HFFc6 (cell line): ENCODE data around the gene OPRL1. TPM values are rescaled to one million over a fixed set of nuclear protein-coding genes. Genes with fewer than 3 reads are reported as not detected.

Experiments used
- DNase-seq: peaks from one replicate; pipeline ENCODE4 v3.0.0-alpha.2; 2018
- H3K27ac Mint-ChIP-seq: 2 replicates; pipeline ENCODE4 v1.8.0; 2020; ENCODE audit warnings: mild to moderate bottlenecking, mixed read lengths
- H3K27me3 Mint-ChIP-seq: 2 replicates; pipeline ENCODE4 v1.8.0; 2021; ENCODE audit warnings: mild to moderate bottlenecking, moderate library complexity, mixed read lengths; ENCODE audit not compliant: insufficient read depth
- H3K36me3 Mint-ChIP-seq: 2 replicates; pipeline ENCODE4 v1.8.0; 2021; ENCODE audit warnings: low read depth, mixed read lengths
- H3K4me1 Mint-ChIP-seq: 2 replicates; pipeline ENCODE4 v1.8.0; 2020; ENCODE audit warnings: low read depth, mixed read lengths
- H3K4me3 Mint-ChIP-seq: 2 replicates; pipeline ENCODE4 v1.8.0; 2020; ENCODE audit warnings: mild to moderate bottlenecking, moderate library complexity, mixed read lengths
- H3K9me3 Mint-ChIP-seq: 2 replicates; pipeline ENCODE4 v1.8.0; 2020; ENCODE audit warnings: mild to moderate bottlenecking, mixed read lengths
- total RNA-seq, 6 experiments: library from RNA; stranded (reverse); fragmentation: NEBNext Ultra II Directional; extraction: Animal tissue kit (Norgen Biotek cat#: 25700); gene quantifications; 2 replicates in 1 of 6; 3 replicates in 5 of 6; pipeline ENCODE4 v1.2.3, GENCODE V29; 2021
- TF ChIP-seq, protein P1 (sequence below): fragments of 200-600 bp; sonication (generic); IDR thresholded peaks from 2 replicates; pipeline ENCODE4 v1.5.0; 2021; ENCODE audit warnings: antibody characterized with exemption, mild to moderate bottlenecking

The OPRL1 gene
- total RNA-seq, 6 experiments from 2014 or later: 0.27 to 1.00 (median 0.41) TPM

DNA sequence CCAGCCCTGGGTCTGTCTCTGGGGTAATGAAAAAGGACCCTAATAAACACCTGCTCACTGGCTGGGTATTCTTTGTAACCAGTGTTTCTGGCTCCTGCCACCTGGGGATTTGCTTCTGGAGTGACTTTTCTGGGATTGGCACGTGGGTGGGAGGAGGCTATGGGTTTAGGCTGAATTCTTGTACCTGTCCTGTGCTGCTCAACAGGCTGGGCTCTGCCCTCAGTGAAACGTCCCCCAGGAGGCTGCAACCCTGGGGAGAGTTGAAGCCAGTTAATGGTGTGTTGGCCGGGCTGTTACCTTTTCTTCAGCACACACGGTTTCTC lies 20.6 kb downstream of the OPRL1 start:
- TF ChIP-seq, protein P1, sequence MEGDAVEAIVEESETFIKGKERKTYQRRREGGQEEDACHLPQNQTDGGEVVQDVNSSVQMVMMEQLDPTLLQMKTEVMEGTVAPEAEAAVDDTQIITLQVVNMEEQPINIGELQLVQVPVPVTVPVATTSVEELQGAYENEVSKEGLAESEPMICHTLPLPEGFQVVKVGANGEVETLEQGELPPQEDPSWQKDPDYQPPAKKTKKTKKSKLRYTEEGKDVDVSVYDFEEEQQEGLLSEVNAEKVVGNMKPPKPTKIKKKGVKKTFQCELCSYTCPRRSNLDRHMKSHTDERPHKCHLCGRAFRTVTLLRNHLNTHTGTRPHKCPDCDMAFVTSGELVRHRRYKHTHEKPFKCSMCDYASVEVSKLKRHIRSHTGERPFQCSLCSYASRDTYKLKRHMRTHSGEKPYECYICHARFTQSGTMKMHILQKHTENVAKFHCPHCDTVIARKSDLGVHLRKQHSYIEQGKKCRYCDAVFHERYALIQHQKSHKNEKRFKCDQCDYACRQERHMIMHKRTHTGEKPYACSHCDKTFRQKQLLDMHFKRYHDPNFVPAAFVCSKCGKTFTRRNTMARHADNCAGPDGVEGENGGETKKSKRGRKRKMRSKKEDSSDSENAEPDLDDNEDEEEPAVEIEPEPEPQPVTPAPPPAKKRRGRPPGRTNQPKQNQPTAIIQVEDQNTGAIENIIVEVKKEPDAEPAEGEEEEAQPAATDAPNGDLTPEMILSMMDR: no peak
- Mint-ChIP-seq H3K9me3 (peaks cover 5% of the 10 kb centered on the region), H3K27ac (no peak overlapping the region), H3K4me3 (no peak overlapping the region), H3K27me3 (peaks cover 33% of the 10 kb centered on the region), H3K4me1 (no peaks in the 10 kb centered on the region), H3K36me3 (no peaks in the 10 kb centered on the region; the same call in 1 of the 2 replicates)
- DNase-seq: no peak

DNA sequence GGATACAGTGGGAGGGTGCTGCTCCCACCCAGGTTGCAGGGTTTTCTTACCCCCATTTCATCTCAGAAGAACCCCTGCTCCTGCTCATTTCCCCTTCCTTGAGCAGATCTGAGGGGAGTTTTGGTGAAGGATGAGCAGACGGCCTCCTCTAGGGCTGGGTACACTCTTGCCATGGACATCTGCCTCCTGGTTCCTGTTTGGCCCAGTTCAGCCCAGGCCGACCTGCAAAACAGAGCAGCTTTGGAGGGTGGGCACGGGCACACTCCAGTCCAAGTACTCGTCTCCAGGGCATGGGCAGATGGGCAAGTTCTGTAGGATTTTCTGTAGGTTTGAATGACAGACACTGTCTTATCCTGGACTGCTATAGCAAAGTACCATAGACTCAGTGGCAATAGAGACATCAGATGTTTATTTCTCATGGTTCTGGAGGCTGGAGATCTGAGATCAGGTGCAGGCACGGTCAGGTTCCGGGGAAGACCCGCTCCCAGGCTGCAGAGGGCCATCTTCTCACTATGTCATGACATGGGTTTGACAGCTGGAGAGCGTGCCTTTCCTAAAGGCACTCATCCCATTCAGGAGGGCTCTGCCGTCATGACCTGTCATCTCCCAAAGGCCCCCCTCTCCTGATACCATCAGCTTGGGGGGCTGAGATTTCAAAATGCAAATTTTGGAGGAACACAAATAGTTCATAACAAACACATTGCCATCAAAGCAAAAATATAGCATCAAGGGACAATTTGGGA lies 21.2 kb downstream of the OPRL1 start:
- TF ChIP-seq, protein P1: no peak
- Mint-ChIP-seq H3K9me3 (peaks cover 5% of the 10 kb centered on the region), H3K27me3 (peaks cover 33% of the 10 kb centered on the region), H3K36me3 (no peaks in the 10 kb centered on the region; the same call in 1 of the 2 replicates), H3K4me1 (no peaks in the 10 kb centered on the region), H3K27ac (no peak overlapping the region), H3K4me3 (no peak overlapping the region)
- DNase-seq: no peak

DNA sequence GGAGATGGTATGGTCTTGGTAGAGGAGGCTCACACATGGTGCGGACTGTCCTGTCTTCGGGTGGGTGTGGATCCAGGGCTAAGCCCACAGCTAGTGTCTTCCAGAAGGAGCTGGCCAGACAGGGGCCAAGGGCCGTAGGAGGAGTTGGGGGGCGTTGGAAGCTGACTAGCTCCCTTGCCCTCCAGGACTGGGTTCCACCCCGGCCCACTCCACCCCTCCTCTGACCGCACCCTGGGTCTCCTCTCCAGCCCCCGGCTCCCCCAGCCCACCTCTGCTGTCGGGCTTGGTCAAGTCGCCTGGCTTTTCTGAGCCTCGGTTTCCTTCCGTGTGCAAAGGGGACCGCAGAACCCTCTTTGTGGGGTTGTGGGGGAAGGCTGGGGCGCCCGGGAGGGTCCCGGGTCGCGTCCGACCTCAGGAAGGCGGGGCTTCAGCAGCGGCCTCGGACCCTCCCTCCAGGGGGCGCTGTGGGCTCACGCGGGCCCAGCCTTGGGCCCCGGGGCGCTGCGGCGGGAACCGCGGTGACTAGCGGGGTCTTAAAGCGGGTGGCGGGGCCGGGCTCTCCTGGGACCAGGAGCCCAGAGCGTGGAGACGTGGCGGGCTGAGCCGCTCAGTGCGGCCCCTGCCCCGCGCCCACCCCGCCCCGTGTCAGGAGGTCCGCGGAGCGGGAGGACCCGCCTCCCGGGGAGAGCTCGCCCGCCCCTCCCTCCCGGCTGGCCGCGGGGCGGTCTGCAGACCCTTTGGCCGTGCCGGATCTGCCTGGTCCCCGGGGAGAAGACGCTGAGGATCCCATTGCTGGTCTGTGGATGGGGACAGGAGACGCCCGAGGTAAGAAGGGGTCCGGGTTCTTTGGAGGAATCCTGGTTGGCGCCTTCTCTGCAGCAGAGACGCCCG lies 22.1 kb downstream of the OPRL1 start:
- H3K4me1 Mint-ChIP-seq: no peaks in the 10 kb centered on the region
- TF ChIP-seq, protein P1: peak; percentile 81
- H3K36me3 Mint-ChIP-seq: no peaks in the 10 kb centered on the region; the same call in 1 of the 2 replicates
- no peak overlapping the region for H3K27ac Mint-ChIP-seq
- H3K27me3 Mint-ChIP-seq: peaks cover 40% of the 10 kb centered on the region
- peaks cover under 1% of the 10 kb centered on the region for H3K9me3 Mint-ChIP-seq
- no peak overlapping the region for H3K4me3 Mint-ChIP-seq
- DNase-seq: no peak

DNA sequence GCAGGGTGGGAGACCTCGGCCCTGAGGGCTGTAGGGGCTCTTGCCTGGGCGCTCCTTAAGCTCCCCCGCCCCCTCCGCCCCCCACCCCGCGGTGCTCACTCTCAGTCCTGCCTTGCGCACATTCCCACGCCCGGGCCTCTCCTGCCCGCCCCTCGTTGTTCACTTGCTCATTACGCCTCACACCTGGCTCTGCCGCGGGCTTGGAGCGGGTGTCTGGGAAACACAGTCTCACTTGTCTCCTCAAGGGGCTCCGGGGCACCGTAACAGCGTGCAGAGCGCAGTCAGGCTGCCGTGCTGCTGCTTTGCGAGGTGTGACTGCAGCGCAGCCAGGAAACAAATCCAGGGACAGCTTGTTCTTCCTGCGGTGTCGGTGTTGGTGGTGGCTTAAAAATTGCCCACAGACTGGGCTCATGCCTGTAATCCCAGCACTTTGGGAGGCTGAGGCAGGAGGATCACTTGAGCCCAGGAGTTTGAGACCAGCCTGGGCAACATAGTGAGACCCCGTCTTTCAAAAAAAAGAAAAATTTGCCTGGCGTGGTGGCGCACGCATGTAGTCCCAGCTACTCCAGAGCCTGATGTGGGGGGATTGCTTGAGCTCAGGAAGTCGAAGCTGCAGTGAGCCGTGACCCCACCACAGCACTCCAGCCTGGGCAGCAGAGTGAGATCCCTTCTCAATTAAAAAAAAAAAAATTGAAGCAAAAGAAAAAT lies 22.9 kb downstream of the OPRL1 start:
- no peaks in the 10 kb centered on the region for H3K36me3 Mint-ChIP-seq
- H3K27me3 Mint-ChIP-seq: peaks cover 39% of the 10 kb centered on the region
- no peaks in the 10 kb centered on the region for H3K9me3 Mint-ChIP-seq
- H3K4me1 Mint-ChIP-seq: no peaks in the 10 kb centered on the region
- H3K4me3 Mint-ChIP-seq: no peak overlapping the region
- DNase-seq: no peak
- TF ChIP-seq, protein P1: no peak
- no peak overlapping the region for H3K27ac Mint-ChIP-seq

DNA sequence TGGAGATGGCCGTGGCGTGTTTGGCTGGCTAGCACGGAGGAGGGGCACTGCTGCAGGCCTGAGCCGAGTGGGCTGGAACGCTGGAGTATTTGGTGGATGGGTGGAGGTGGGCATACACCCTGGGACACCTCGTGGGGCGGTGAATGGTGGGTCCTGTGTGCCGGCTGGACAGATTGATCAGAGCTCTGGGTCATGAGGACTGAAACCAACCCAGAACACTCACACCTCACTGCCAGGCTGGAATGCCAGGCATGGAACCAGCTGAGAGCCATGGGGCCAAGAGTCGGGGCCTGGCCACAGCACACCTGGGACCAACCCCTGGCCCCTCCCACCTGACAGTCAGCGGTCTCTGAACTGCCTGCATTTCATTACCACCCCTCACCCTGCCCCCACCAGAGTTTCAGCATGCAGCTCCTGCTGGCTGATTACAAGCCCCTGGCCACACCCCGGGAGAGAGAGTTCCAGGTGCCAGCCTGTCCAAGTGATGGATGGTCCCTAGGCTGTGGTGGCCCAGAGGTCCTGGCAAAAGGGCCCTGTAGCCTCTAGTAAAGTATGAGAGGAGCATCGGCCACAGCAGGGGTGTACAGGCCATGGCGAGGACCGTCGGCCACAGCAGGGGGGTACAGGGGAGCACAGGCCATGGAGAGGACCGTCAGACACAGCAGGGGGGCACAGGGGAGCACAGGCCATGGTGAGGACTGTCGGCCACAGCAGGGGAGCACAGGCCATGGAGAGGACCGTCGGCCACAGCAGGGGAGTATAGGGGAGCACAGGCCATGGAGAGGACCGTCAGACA lies 24.2 kb downstream of the OPRL1 start:
- TF ChIP-seq, protein P1: no peak
- peaks cover 38% of the 10 kb centered on the region for H3K27me3 Mint-ChIP-seq
- DNase-seq: no peak

More for the DNA sequence above, 24.2 kb downstream of the OPRL1 start:
- no peaks in the 10 kb centered on the region for H3K4me1 Mint-ChIP-seq
- no peak overlapping the region for H3K4me3 Mint-ChIP-seq
- H3K27ac Mint-ChIP-seq: no peak overlapping the region
- no peaks in the 10 kb centered on the region for H3K9me3 Mint-ChIP-seq
- no peaks in the 10 kb centered on the region for H3K36me3 Mint-ChIP-seq
